ENCODE results near the gene MPND. TPM values are rescaled to one million over a fixed set of nuclear protein-coding genes. Genes with fewer than 3 reads are reported as not detected.

The MPND gene
- total and polyA plus RNA-seq, 10 of the 15 experiments (the other 5 are each of a cell fraction or from before 2014, with no cell fraction given) = 0.79 to 18.3 (median 6.0) TPM

- ChIA-PET SMC1A (ENCODE audit: uncharacterized antibody, unreplicated experiment) (no interaction called here), POLR2A (no interaction called here), RAD21 (ENCODE audit: unreplicated experiment) (no interaction called here), CTCF (no interaction called here)
- Histone ChIP-seq H2AFZ (ENCODE audit: control insufficient read depth, low read depth, low read length) (no peak overlapping the region), H3K27ac (ENCODE audit: control insufficient read depth, insufficient read depth) (no peak overlapping the region), H3K79me2 (ENCODE audit: control insufficient read depth, insufficient read depth, low read length) (no peaks in the 10 kb centered on the region), H3K4me1 (ENCODE audit: control insufficient read depth, insufficient read depth, low read length) (no peaks in the 10 kb centered on the region), H3K4me2 (ENCODE audit: control insufficient read depth, insufficient read depth) (no peak overlapping the region), H3K9ac (ENCODE audit: control insufficient read depth, insufficient read depth, low read length) (no peak overlapping the region), H3K9me3 (replicated peaks; ENCODE audit: control insufficient read depth, insufficient read depth, low read length) (no peaks in the 10 kb centered on the region), H3K27me3 (replicated peaks in 1 of 2; ENCODE audit: control insufficient read depth in 2 of 2, insufficient read depth in 2 of 2, low read length in 1 of 2) (no peaks in the 10 kb centered on the region), H4K20me1 (ENCODE audit: control insufficient read depth, insufficient read depth) (no peaks in the 10 kb centered on the region), H3K36me3 (ENCODE audit: control insufficient read depth in 2 of 2, insufficient read depth in 2 of 2, low read length in 1 of 2) (peaks cover 19 to 38% of the 10 kb centered on the region in 2 experiments; a peak in 3 of 4 replicates), H3K4me3 (no peak overlapping the region)
- no peak for FAIRE-seq
- no peak; the same call in 2 of the 3 replicates for ATAC-seq
- no TSS peak for BruUV-seq (replicated peaks)
- in situ Hi-C loops (cut with MboI) (no loop called here), intact Hi-C loops (cut with micrococcal nuclease; ENCODE audit: unreplicated experiment) (no loop called here)
- no peak for DNase-seq (ENCODE audit: low read depth, low spot score)
- 68% methylated on average over 9 of the region's 13 CpGs for WGBS (ENCODE audit: insufficient coverage, insufficient replicate concordance, low lambda C conversion rate, missing lambda C conversion rate)
- no peak for TF ChIP-seq SPI1 (IDR thresholded peaks at IDR 0.05; ENCODE audit: borderline replicate concordance, insufficient read depth, low read depth, low read length)
- peak; percentile 60 for TF ChIP-seq POLR2A (IDR thresholded peaks at IDR 0.05; ENCODE audit: low read depth, low read length)
- TF ChIP-seq BCL3 (IDR thresholded peaks at IDR 0.05; ENCODE audit: borderline replicate concordance, insufficient read depth, low read depth, low read length, poor library complexity, severe bottlenecking) = peak; percentile 23
Observed at GRCh38 chr19:4359627-4360000, 16.3 kb downstream of the MPND start.

- SMC1A ChIA-PET (ENCODE audit: uncharacterized antibody, unreplicated experiment) = no interaction called here
- RAD21 ChIA-PET (ENCODE audit: unreplicated experiment) = no interaction called here
- Histone ChIP-seq H3K27ac (ENCODE audit: control insufficient read depth, insufficient read depth) (no peak overlapping the region), H3K4me3 (no peak overlapping the region), H3K79me2 (ENCODE audit: control insufficient read depth, insufficient read depth, low read length) (no peaks in the 10 kb centered on the region), H3K9me3 (replicated peaks; ENCODE audit: control insufficient read depth, insufficient read depth, low read length) (no peaks in the 10 kb centered on the region), H4K20me1 (ENCODE audit: control insufficient read depth, insufficient read depth) (no peaks in the 10 kb centered on the region), H3K27me3 (replicated peaks in 1 of 2; ENCODE audit: control insufficient read depth in 2 of 2, insufficient read depth in 2 of 2, low read length in 1 of 2) (no peaks in the 10 kb centered on the region), H3K4me2 (ENCODE audit: control insufficient read depth, insufficient read depth) (no peak overlapping the region), H3K4me1 (ENCODE audit: control insufficient read depth, insufficient read depth, low read length) (no peaks in the 10 kb centered on the region), H2AFZ (ENCODE audit: control insufficient read depth, low read depth, low read length) (no peak overlapping the region), H3K9ac (ENCODE audit: control insufficient read depth, insufficient read depth, low read length) (no peak overlapping the region), H3K36me3 (ENCODE audit: control insufficient read depth in 2 of 2, insufficient read depth in 2 of 2, low read length in 1 of 2) (peaks cover 19 to 40% of the 10 kb centered on the region in 2 experiments; a peak in 3 of 4 replicates)
- in situ Hi-C loops (cut with MboI) = no loop called here
- no peak for FAIRE-seq
- BruUV-seq (replicated peaks) = no TSS peak
- no peak for DNase-seq (ENCODE audit: low read depth, low spot score)
- ATAC-seq = no peak
- 86% methylated on average over 9 of the region's 9 CpGs for WGBS (ENCODE audit: insufficient coverage, insufficient replicate concordance, low lambda C conversion rate, missing lambda C conversion rate)
- POLR2A ChIA-PET = no interaction called here
- CTCF ChIA-PET = no interaction called here
- intact Hi-C loops (cut with micrococcal nuclease; ENCODE audit: unreplicated experiment) = no loop called here
- TF ChIP-seq HSF1 (IDR thresholded peaks at IDR 0.05; ENCODE audit: low read depth, low read length) (no peak), EP300 (IDR thresholded peaks at IDR 0.05; ENCODE audit: borderline replicate concordance in 1 of 2, control insufficient read depth in 1 of 2, low read depth in 2 of 2, low read length in 2 of 2) (no peak), ZNF687 (IDR thresholded peaks at IDR 0.05) (no peak), ELK1 (IDR thresholded peaks at IDR 0.05; ENCODE audit: low read depth, low read length) (no peak), POLR2AphosphoS2 (IDR thresholded peaks at IDR 0.05; ENCODE audit: low read depth, low read length) (0 out of 2 replicates have a peak, but pooled peaks have one; percentile 36)
Observed at GRCh38 chr19:4360081-4360569, 16.8 kb downstream of the MPND start.

Measured in GM12878 (cell line).